HG02759 (cell line): ENCODE data around the gene LMLN.
"Not testable (repeated sequence)": the region's sequence is repeated elsewhere in the genome, so short reads cannot be mapped to it uniquely, and the experiment has no call there.

Experiments
- ATAC-seq: cut with Tn5 transposase; IDR thresholded peaks from one replicate; pipeline ENCODE4 v1.9.1; 2021; ENCODE audit warnings: mild to moderate bottlenecking, moderate library complexity; ENCODE audit not compliant: unreplicated experiment

LMLN gene

GRCh38 chr3:197955892-197956477 lies 4.0 kb upstream of the LMLN start:
- ATAC-seq: no peak

GRCh38 chr3:197956626-197956988 lies 3.4 kb upstream of the LMLN start:
- ATAC-seq: no peak

GRCh38 chr3:197957790-197958133 lies 2.3 kb upstream of the LMLN start:
- no peak for ATAC-seq

GRCh38 chr3:197958346-197958745 lies 1.7 kb upstream of the LMLN start:
- no peak for ATAC-seq

GRCh38 chr3:197958848-197959247 lies 1.2 kb upstream of the LMLN start:
- ATAC-seq: not testable (repeated sequence)

- ATAC-seq: no peak
Measured at GRCh38 chr3:197959500-197959890, 522 bp upstream of the LMLN start.

DNA sequence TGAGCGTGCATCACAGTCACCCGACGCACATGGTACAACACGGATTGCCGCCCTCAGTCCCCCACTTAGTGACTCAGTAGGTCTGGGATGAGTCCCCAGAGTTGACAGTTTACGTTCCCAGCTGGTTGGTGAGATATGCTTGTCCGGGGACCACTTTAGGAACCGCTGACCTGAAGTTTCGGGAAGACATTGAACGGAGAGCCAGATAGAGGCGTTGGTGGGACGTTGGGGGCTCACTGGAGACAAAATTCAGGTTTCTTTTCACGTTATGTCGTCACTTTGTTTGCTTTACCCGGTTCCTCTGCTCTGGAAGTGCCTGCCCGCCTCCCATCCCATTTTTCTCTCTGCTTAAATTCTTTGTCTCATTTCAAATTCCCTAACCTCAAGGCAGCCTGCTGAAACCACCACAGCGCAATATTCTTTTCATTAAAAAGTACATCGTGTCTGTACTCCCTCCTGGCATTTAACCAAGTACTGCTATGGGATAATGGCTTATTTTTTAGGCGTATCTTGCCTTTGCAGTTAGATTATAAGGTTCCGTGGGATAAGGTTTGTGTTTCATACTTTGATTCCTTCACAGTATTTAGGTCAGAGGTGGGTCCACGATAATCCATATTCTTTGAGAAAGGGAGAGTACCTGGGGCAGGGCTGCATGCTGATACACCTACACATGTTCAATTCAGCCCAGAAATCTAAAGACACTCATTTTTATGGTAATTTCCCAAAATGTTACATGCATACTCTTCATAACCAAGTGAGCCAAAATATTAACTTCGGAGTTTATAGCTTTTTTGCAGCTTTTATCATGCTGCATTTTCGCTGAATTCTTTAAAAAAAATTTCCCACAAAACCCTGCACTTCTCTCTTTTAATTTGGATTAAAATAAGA lies 921 bp downstream of the LMLN start:
- ATAC-seq: no peak

DNA sequence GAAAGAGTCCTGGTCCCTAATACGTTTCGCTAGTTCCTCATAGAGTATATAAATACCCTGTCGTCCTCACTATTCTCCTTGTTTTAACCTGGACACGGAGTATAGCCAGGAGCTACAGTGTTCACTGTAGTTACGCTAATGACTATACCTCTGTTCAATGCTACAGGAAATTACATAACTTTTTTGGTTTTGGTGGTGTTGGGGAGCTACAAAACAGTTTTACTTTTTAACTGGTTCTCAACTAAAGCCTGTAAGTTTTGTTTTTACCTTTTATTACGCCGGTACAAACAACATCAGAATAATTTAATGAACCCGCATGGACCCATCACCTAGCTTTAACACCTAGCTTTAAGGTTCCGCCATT lies 1.5 kb downstream of the LMLN start:
- ATAC-seq: no peak

GRCh38 chr3:197963019-197963637 lies 3.1 kb downstream of the LMLN start:
- ATAC-seq: no peak

GRCh38 chr3:197967337-197967989 lies 7.4 kb downstream of the LMLN start:
- not testable (repeated sequence) for ATAC-seq

DNA sequence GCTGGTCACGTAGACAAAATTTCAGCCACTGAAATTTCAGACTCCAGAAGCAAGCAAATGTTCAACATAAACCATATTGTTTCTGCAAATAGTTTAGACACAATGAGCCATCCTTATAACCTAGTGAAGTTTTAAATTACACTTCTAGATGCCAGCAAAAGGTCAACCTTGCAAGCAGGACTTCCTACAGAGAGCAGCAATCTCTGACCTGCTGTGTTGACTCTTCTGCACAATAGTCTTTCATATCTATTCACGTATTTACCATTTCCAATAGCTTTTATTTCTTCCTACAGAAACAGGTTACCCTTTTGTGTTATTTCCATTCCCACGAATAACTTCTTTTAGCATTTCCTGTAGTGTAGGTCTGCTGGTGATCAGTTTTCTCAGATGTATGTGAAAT lies 10.6 kb downstream of the LMLN start:
- no peak for ATAC-seq

- no peak for ATAC-seq
Measured at GRCh38 chr3:197974016-197974415, 14.0 kb downstream of the LMLN start.

- no peak for ATAC-seq
Measured at GRCh38 chr3:197975311-197975710, 15.3 kb downstream of the LMLN start.

GRCh38 chr3:197983076-197983475 lies 23.1 kb downstream of the LMLN start:
- no peak for ATAC-seq

DNA sequence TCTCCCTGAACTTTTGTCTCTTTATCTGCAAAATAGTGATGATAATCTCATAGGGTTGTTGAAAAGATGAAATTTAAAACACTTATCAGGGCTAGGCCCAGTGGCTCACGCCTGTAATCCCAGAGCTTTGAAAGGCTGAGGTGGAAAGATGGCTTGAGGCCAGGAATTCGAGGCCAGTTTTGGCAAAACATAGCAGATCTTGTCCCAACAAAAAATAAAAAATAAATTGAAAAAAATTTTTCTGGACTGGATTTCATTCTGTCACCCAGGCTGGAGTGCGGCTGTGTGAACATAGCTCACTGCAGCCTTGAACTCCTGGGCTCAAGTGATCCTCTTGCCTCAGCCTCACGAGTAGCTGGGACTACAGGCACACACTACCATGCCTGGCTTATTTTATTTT lies 29.6 kb downstream of the LMLN start:
- ATAC-seq: no peak

DNA sequence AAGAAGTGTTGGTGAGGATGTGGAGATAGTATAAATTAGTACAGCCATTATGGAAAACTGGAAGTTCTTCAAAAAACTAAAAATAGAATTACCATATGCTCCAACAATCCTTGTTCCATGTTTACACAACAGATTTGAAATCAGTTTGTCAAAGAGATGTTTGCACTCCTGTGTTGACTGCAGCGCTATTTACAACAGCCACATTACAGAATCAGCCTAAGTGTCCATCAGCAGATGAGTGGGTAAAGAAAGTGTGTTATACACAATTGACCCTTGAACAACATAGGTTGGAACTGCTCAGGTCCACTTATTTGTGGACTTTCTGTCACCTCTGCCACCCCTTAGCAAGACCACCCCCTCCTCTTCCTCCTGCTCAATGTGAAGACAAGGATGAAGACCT lies 34.7 kb downstream of the LMLN start:
- no peak for ATAC-seq

GRCh38 chr3:197996855-197997254 lies 36.8 kb downstream of the LMLN start:
- no peak for ATAC-seq

GRCh38 chr3:197997936-197998335 lies 37.9 kb downstream of the LMLN start:
- no peak for ATAC-seq

- ATAC-seq: no peak
Measured at GRCh38 chr3:198017090-198017489, 57.1 kb downstream of the LMLN start.

GRCh38 chr3:198018416-198018815 lies 58.4 kb downstream of the LMLN start:
- no peak for ATAC-seq

DNA sequence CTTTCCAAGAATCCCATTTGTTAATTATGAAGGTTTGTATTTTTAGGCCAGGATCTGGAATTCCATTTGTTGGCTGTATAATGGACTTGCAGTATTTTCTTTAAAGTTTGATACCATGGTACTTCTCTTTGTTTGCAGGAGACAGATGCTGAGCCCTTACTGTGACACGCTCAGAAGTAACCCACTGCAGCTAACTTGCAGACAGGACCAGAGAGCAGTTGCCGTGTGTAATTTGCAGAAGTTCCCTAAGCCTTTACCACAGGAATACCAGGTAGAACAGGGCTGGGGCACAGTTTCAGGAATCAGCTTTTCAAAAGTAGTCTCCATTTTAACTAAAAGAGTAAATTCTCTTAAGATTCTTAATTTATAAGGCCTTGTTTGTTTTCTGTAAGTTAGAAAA lies 59.1 kb downstream of the LMLN start:
- no peak for ATAC-seq

- no peak for ATAC-seq
Measured at GRCh38 chr3:198021320-198021719, 61.3 kb downstream of the LMLN start.
